Measurements from ENCODE around the gene NEXN. TPM values are rescaled to one million over a fixed set of nuclear protein-coding genes. Genes with fewer than 3 reads are reported as not detected.

Gene NEXN
- total RNA-seq, 1 donor from 2014 or later, result 4.6 TPM

DNA sequence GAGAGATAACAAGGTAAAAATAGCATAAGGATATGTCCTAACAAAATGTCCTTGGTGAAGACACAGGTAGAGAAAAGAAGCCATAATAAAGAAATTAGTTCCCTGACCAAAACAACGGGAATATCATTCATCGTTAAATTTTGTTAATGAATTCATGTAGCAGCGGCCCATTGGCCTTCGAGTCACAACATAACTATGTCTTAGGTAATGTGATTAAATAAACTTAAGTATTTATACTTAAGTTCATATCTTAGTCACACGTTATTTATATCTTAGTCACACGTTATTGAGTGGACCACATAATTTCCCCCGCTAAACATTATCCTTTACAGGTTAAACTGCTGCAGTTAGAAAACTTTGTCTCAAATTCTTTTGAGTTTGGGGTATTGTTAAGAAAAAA is 1.2 kb downstream of the NEXN start:
- Histone ChIP-seq H3K36me3 (ENCODE audit: control insufficient read depth, insufficient read depth, low read length) (no peaks in the 10 kb centered on the region), H3K4me3 (ENCODE audit: low read depth, low read length) (peak overlapping the region; percentile 94), H3K27me3 (ENCODE audit: control insufficient read depth, insufficient read depth, low read length) (no peaks in the 10 kb centered on the region)
- no peak for DNase-seq (ENCODE audit: low read depth)
- TF ChIP-seq, protein P1, sequence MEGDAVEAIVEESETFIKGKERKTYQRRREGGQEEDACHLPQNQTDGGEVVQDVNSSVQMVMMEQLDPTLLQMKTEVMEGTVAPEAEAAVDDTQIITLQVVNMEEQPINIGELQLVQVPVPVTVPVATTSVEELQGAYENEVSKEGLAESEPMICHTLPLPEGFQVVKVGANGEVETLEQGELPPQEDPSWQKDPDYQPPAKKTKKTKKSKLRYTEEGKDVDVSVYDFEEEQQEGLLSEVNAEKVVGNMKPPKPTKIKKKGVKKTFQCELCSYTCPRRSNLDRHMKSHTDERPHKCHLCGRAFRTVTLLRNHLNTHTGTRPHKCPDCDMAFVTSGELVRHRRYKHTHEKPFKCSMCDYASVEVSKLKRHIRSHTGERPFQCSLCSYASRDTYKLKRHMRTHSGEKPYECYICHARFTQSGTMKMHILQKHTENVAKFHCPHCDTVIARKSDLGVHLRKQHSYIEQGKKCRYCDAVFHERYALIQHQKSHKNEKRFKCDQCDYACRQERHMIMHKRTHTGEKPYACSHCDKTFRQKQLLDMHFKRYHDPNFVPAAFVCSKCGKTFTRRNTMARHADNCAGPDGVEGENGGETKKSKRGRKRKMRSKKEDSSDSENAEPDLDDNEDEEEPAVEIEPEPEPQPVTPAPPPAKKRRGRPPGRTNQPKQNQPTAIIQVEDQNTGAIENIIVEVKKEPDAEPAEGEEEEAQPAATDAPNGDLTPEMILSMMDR (IDR thresholded peaks at IDR 0.05; ENCODE audit: insufficient read depth, low read length, poor library complexity, severe bottlenecking), result no peak

DNA sequence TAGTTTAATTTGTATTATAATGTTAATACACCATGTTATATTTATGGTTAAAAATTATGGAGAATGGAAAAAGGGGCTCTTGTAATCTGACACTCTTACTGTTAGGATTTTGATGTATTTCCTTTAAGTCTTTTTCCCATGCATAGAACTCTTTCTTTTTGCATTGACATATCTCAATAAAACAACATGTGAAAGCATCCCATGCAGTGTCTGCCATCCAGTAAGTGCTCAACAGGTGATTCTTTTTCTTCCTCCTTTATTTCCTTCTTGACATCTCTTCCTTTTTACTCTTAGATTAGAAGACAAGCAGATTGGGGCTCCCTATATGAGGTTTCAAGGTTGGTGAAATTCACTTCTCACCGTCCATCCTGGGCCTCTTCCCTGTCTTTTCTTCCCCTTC is 2.8 kb downstream of the NEXN start:
- no peak overlapping the region for H3K4me3 ChIP-seq (ENCODE audit: low read depth, low read length)
- no peaks in the 10 kb centered on the region for H3K27me3 ChIP-seq (ENCODE audit: control insufficient read depth, insufficient read depth, low read length)
- TF ChIP-seq, protein P1 (IDR thresholded peaks at IDR 0.05; ENCODE audit: insufficient read depth, low read length, poor library complexity, severe bottlenecking), result no peak
- no peaks in the 10 kb centered on the region for H3K36me3 ChIP-seq (ENCODE audit: control insufficient read depth, insufficient read depth, low read length)
- no peak for DNase-seq (ENCODE audit: low read depth)

DNA sequence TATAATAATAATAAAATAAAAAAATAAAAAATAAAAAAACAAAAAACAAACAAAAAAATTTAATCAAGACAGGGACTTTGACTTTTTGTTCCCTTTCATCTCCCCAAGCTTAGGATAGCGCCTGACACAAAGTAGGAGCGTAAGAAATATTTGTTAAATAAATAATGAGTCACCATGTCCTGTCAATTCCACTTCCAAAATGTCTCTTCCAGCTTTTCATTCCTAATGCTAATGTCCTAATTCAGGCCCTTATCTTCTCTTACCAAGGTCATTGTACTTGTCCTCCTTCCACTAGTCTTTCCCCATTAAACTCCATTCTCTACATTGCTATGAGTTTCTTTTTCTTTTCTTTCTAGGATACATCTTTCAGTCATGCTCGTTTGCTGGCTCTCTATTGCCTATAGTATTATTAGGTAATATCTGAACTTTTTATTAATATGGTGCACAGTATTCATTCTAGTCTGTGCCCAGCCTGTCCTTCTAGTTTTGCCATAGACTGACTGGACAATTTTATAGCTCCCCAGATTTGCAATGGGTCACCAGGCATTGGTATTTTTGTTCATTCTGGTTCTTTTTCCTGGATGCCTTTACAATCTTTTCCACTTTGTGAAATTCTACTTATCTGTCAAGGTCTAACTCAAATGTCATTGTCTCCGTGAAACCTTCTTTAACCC is 11.4 kb downstream of the NEXN start:
- no peaks in the 10 kb centered on the region for H3K27me3 ChIP-seq (ENCODE audit: control insufficient read depth, insufficient read depth, low read length)
- H3K36me3 ChIP-seq (ENCODE audit: control insufficient read depth, insufficient read depth, low read length), result no peaks in the 10 kb centered on the region
- DNase-seq (ENCODE audit: low read depth), result no peak
- TF ChIP-seq, protein P1 (IDR thresholded peaks at IDR 0.05; ENCODE audit: insufficient read depth, low read length, poor library complexity, severe bottlenecking), result no peak
- no peak overlapping the region for H3K4me3 ChIP-seq (ENCODE audit: low read depth, low read length)

DNA sequence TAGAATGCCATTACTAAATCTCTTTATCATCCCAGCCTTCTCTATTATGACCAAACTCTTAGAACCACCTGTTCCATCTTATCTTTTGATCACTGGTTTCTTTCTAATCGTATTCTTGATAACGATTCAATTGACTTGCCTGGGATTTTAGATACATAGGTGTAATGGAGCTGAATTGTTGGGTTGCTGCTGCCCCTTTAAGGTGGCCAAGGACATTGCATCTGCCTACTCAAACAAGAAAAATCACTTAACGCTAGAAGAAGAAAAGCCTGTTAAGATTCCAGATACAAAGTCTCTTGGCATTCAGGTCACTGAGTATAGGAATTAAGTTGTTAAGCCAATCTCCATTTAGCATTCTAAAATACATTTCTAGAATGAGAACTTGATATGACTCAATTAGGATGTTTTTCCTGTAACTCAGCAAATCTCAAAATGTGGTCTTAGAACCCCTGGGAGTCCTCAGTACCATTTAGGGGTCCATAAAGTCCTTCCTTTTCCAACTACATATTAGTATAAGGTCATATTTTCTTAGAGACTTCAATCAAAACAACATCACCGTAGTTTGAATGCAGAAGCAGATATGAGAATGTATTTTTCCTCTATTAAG is 12.4 kb downstream of the NEXN start:
- TF ChIP-seq, protein P1 (IDR thresholded peaks at IDR 0.05; ENCODE audit: insufficient read depth, low read length, poor library complexity, severe bottlenecking), result peak; percentile 79
- H3K4me3 ChIP-seq (ENCODE audit: low read depth, low read length), result no peak overlapping the region

DNA sequence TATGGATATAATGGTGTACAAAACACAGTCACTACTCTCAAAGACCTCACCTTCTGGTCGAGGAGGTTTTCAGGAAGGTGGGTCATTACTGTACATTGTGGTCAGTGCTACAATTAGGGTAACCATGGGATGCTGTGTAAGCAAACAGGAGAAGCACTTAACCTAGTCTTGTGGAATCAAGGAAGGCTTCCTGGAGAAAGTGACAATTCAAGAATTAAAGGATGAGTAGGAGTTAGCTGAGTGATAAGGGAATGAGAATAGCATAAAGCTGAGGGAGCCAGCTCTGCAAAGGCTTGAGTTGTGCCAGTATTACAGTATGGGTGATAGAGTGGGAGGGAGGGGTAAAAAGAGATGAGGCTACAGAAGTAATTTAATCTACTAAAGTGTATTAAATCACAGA is 17.2 kb downstream of the NEXN start:
- no peak for DNase-seq (ENCODE audit: low read depth)
- Histone ChIP-seq H3K27me3 (ENCODE audit: control insufficient read depth, insufficient read depth, low read length) (no peaks in the 10 kb centered on the region), H3K36me3 (ENCODE audit: control insufficient read depth, insufficient read depth, low read length) (no peaks in the 10 kb centered on the region), H3K4me3 (ENCODE audit: low read depth, low read length) (no peak overlapping the region)
- TF ChIP-seq, protein P1 (IDR thresholded peaks at IDR 0.05; ENCODE audit: insufficient read depth, low read length, poor library complexity, severe bottlenecking), result no peak

More for the DNA sequence above, 12.4 kb downstream of the NEXN start:
- no peaks in the 10 kb centered on the region for H3K36me3 ChIP-seq (ENCODE audit: control insufficient read depth, insufficient read depth, low read length)
- no peaks in the 10 kb centered on the region for H3K27me3 ChIP-seq (ENCODE audit: control insufficient read depth, insufficient read depth, low read length)
- DNase-seq (ENCODE audit: low read depth), result no peak
